K562 (cell line): ENCODE data around the gene ZSCAN26. TPM values are rescaled to one million over a fixed set of nuclear protein-coding genes. Genes with fewer than 3 reads are reported as not detected.

Experiments
- ATF1 ChIP-seq, 2 experiments: fragments of 450-650 bp in 1 of 2; IDR thresholded peaks; 2 replicates each; pipeline ENCODE4 v1.6.1; 2016; ENCODE audit warnings: missing compliant biosample characterization in 1 of 2, missing genetic modification characterization in 1 of 2
- ETV5 ChIP-seq: sonication (generic); formaldehyde crosslinking; IDR thresholded peaks from 2 replicates; pipeline ENCODE4 v1.4.0; 2020; ENCODE audit warnings: low read depth, mild to moderate bottlenecking, missing genetic modification reagents
- GATAD2B ChIP-seq: fragments of 450-650 bp; IDR thresholded peaks from 2 replicates; pipeline ENCODE4 v1.6.1; 2017; ENCODE audit warnings: mild to moderate bottlenecking, borderline replicate concordance
- GTF2B ChIP-seq: IDR thresholded peaks from 2 replicates; pipeline ENCODE4 v1.6.1; 2011; ENCODE audit not compliant: insufficient read length; ENCODE audit errors: extremely low read depth
- HDAC1 ChIP-seq, 2 experiments: fragments of 450-650 bp; IDR thresholded peaks; 2 replicates each; pipeline ENCODE4 v1.6.1; 2016 to 2017; ENCODE audit warnings: inconsistent platforms in 1 of 2, mild to moderate bottlenecking in 1 of 2, moderate library complexity in 1 of 2
- KAT8 ChIP-seq: fragments of 450-650 bp; IDR thresholded peaks from 2 replicates; pipeline ENCODE4 v1.6.1; 2016; ENCODE audit warnings: low read depth, mild to moderate bottlenecking
- NFE2 ChIP-seq: IDR thresholded peaks from 2 replicates; pipeline ENCODE4 v1.6.1; 2014; ENCODE audit warnings: antibody characterized with exemption, low read depth
- SMARCE1 ChIP-seq: fragments of 450-650 bp; IDR thresholded peaks from 2 replicates; pipeline ENCODE4 v1.7.1; 2016; ENCODE audit warnings: mild to moderate bottlenecking
- SP2 ChIP-seq: IDR thresholded peaks from 2 replicates; pipeline ENCODE4 v1.6.1; 2011; ENCODE audit warnings: mild to moderate bottlenecking, low read depth, low read length, moderate library complexity; ENCODE audit not compliant: poor library complexity, severe bottlenecking; ENCODE audit errors: extremely low read depth
- TRIM28 ChIP-seq: fragments of 450-650 bp; IDR thresholded peaks from 2 replicates; pipeline ENCODE4 v1.6.1; 2017
- ZBTB11 ChIP-seq, 3 experiments: fragments of 200-800 bp in 1 of 3; fragments of 250-450 bp in 1 of 3; fragments of 450-650 bp in 1 of 3; sonication (Bioruptor Pico) in 1 of 3; sonication (Bioruptor generic) in 1 of 3; formaldehyde crosslinking in 1 of 3; IDR thresholded peaks; 2 replicates each; pipeline versions ENCODE4 v1.6.1 to v1.8.0; 2016 to 2022; ENCODE audit warnings: mild to moderate bottlenecking in 2 of 3, missing genetic modification characterization in 2 of 3, missing compliant biosample characterization in 1 of 3, moderate library complexity in 1 of 3
- ZFX ChIP-seq: sonication (generic); formaldehyde crosslinking; IDR thresholded peaks from 2 replicates; pipeline ENCODE4 v1.8.0; 2022; ENCODE audit warnings: mild to moderate bottlenecking, missing genetic modification reagents, moderate library complexity
- ZNF436 ChIP-seq: fragments of 250-450, 450-650 bp; sonication (Bioruptor Pico); formaldehyde crosslinking; IDR thresholded peaks from 2 replicates; pipeline ENCODE4 v1.7.0; 2020; ENCODE audit warnings: mild to moderate bottlenecking
- ZNF655 ChIP-seq: fragments of 250-450 bp; sonication (Bioruptor Pico); IDR thresholded peaks from 2 replicates; pipeline ENCODE4 v1.5.0; 2021
- polyA plus RNA-seq, 8 experiments: library from polyadenylated mRNA; depleted of rRNA in 4 of 8; stranded (reverse) in 5 of 8; unstranded in 3 of 8; fragments of >200 nt; fragmentation: Nextera tagmentation in 2 of 8; fragmentation: Illumina TruSeq in 1 of 8; extraction: Ambion mirVana in 2 of 8; extraction: Trizol in 1 of 8; gene quantifications; 2 replicates each; pipeline versions ENCODE4 v1.2.1 to v1.2.3, GENCODE V29; 2011 to 2014; ENCODE audit warnings: inconsistent platforms in 1 of 8, missing spikeins in 1 of 8
- total RNA-seq, 7 experiments: library from RNA; depleted of rRNA in 6 of 7; stranded (reverse); fragments of >200 nt in 6 of 7; fragmentation: Illumina TruSeq in 2 of 7; extraction: Trizol in 2 of 7; gene quantifications; 2 replicates each; pipeline versions ENCODE4 v1.2.1 to v1.2.3, GENCODE V29; 2011 to 2021; ENCODE audit warnings: low replicate concordance in 1 of 7
- TF ChIP-seq, protein P1 (sequence below): fragments of 250-450 bp; sonication (Bioruptor Pico); IDR thresholded peaks from 2 replicates; pipeline ENCODE4 v1.4.0; 2020; ENCODE audit warnings: mild to moderate bottlenecking, moderate library complexity
- TF ChIP-seq, protein P2 (sequence below): IDR thresholded peaks from 2 replicates; pipeline ENCODE4 v1.6.1; 2014; ENCODE audit warnings: antibody characterized with exemption

Gene ZSCAN26
- total and polyA plus RNA-seq, 9 of the 15 experiments (the other 6 are each of a cell fraction or from before 2014, with no cell fraction given): 5.9 to 14.2 (median 10.5) TPM

DNA sequence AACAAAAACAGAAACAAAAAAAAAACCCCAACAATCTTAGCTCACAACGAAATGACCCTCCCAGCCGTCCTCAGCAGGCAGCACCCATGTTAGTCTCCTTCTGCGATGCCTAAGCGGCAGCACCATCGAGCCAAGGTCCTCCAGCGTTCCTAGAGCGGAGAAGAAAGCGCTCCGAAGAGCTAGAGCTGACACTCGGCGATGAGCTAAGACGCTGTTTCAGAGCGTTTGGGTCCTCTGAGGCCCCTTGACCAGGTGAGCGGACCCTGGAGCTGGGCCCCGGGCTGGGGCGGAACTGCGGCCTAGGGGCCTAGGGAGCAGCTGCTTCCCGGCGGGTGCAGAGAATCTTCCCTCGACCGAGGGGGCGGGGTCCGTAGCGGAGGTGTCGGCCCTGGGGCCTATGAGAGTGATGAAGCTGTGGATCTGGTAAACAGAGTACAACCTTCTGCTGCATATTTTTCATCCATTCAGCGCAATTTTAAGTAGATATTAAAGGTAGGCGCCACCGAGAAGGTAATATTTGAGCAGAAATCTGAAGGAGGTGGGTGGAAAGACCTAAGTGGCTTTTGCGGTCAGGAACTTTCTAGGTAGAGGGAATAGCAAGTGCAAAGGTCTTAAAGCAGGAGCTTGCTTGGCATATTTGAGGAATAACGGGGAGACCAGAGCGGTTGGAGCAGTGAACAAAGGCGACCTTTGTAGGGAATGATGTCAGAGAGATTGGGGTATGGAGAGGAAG lies at the start of gene ZSCAN26 (continued):
- peak in 2 of 3 experiments; percentile 37 to 69; a peak in 2 of 6 replicates for TF ChIP-seq ZBTB11 (CRISPR knock-in tag; IDR thresholded peaks at IDR 0.05)
- TF ChIP-seq SP2: peak; percentile 96
- TF ChIP-seq ZNF436 (CRISPR knock-in tag): peak; percentile 64; the same call in 1 of the 2 replicates
- TF ChIP-seq TRIM28: peak; percentile 28; the same call in 1 of the 2 replicates
- TF ChIP-seq GATAD2B: no peak
- TF ChIP-seq HDAC1 (IDR thresholded peaks at IDR 0.05): peak in 1 of 2 experiments; percentile 73; a peak in 2 of 4 replicates
- peak; percentile 21; the same call in 1 of the 2 replicates for TF ChIP-seq SMARCE1
- TF ChIP-seq ZNF655 (CRISPR knock-in tag): no peak
- peak; percentile 21 for TF ChIP-seq GTF2B
- TF ChIP-seq ZFX (CRISPR knock-in tag): peak; percentile 100
- TF ChIP-seq KAT8: no peak
- TF ChIP-seq, protein P1, sequence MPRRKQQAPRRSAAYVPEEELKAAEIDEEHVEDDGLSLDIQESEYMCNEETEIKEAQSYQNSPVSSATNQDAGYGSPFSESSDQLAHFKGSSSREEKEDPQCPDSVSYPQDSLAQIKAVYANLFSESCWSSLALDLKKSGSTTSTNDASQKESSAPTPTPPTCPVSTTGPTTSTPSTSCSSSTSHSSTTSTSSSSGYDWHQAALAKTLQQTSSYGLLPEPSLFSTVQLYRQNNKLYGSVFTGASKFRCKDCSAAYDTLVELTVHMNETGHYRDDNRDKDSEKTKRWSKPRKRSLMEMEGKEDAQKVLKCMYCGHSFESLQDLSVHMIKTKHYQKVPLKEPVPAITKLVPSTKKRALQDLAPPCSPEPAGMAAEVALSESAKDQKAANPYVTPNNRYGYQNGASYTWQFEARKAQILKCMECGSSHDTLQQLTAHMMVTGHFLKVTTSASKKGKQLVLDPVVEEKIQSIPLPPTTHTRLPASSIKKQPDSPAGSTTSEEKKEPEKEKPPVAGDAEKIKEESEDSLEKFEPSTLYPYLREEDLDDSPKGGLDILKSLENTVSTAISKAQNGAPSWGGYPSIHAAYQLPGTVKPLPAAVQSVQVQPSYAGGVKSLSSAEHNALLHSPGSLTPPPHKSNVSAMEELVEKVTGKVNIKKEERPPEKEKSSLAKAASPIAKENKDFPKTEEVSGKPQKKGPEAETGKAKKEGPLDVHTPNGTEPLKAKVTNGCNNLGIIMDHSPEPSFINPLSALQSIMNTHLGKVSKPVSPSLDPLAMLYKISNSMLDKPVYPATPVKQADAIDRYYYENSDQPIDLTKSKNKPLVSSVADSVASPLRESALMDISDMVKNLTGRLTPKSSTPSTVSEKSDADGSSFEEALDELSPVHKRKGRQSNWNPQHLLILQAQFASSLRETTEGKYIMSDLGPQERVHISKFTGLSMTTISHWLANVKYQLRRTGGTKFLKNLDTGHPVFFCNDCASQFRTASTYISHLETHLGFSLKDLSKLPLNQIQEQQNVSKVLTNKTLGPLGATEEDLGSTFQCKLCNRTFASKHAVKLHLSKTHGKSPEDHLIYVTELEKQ (CRISPR knock-in tag): no peak
- TF ChIP-seq ATF1 (CRISPR knock-in tag; IDR thresholded peaks at IDR 0.05): no peak
- TF ChIP-seq ATF1 (tag; IDR thresholded peaks at IDR 0.05): peak; percentile 85
- TF ChIP-seq NFE2: no peak
- TF ChIP-seq, protein P2, sequence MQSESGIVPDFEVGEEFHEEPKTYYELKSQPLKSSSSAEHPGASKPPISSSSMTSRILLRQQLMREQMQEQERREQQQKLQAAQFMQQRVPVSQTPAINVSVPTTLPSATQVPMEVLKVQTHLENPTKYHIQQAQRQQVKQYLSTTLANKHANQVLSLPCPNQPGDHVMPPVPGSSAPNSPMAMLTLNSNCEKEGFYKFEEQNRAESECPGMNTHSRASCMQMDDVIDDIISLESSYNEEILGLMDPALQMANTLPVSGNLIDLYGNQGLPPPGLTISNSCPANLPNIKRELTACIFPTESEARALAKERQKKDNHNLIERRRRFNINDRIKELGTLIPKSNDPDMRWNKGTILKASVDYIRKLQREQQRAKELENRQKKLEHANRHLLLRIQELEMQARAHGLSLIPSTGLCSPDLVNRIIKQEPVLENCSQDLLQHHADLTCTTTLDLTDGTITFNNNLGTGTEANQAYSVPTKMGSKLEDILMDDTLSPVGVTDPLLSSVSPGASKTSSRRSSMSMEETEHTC: no peak
- peak; percentile 60; the same call in 1 of the 2 replicates for TF ChIP-seq ETV5 (CRISPR knock-in tag)
